K562 treated with DMSO at 1 percent for 48 hours (cell line): ENCODE results near the gene CREBL2. TPM values are rescaled to one million over a fixed set of nuclear protein-coding genes. Genes with fewer than 3 reads are reported as not detected.

ENCODE experiments used
- total RNA-seq: library from RNA; unstranded; fragments of 300-600 nt; gene quantifications from 2 replicates; pipeline ENCODE4 v1.2.3, GENCODE V29; 2022; ENCODE audit warnings: low replicate concordance; ENCODE audit errors: extremely low read depth

Gene CREBL2
- total RNA-seq: not detected in 2 replicates

GRCh38 chr12:12611512-12612306 is at the start of gene CREBL2:
Gene CREBL2 (plus strand): TSS chr12:12611876. CDS start chr12:12612173, 297 bp downstream.

GRCh38 chr12:12562585-12563261 is 49.0 kb upstream of the CREBL2 start, which contains the start of gene DUSP16:
Gene DUSP16 (minus strand): TSS chr12:12562863. CDS start chr12:12521098, 41,765 bp downstream.

Other genes with a start within 250 kb of the CREBL2 start
- gene DUSP16, start 49.0 kb upstream of the CREBL2 start, total RNA-seq: not detected in 2 replicates
- gene GPR19, start 84.3 kb downstream of the CREBL2 start, total RNA-seq: not detected in 2 replicates
- gene CDKN1B, start 105.5 kb downstream of the CREBL2 start, total RNA-seq: not detected in 2 replicates
- gene APOLD1, start 173.8 kb downstream of the CREBL2 start, total RNA-seq: not detected in 2 replicates
- gene DDX47, start 201.5 kb downstream of the CREBL2 start, total RNA-seq: not detected in 2 replicates